HepG2 (cell line): ENCODE data around the gene ARPC1A. TPM values are rescaled to one million over a fixed set of nuclear protein-coding genes. Genes with fewer than 3 reads are reported as not detected.

Source experiments
- CCAR2 ChIP-seq: fragments of 200-400 bp; formaldehyde crosslinking; optimal IDR thresholded peaks from 2 replicates; pipeline ENCODE3; 2018; ENCODE audit warnings: low read depth, mild to moderate bottlenecking, low read length, moderate library complexity
- FOSL2 ChIP-seq: sonication (generic); formaldehyde crosslinking; IDR thresholded peaks from 2 replicates; pipeline ENCODE4 v1.4.0; 2020; ENCODE audit warnings: missing genetic modification reagents
- JUN ChIP-seq: sonication (generic); formaldehyde crosslinking; IDR thresholded peaks from 2 replicates; pipeline ENCODE4 v1.4.0; 2020; ENCODE audit warnings: mild to moderate bottlenecking, missing genetic modification reagents
- MAFK ChIP-seq, 2 experiments: IDR thresholded peaks in 1 of 2; conservative IDR thresholded peaks in 1 of 2; 2 replicates each; pipeline ENCODE4 v1.6.1; 2011; ENCODE audit warnings: improper control_type of control experiment in 2 of 2, low read length in 2 of 2
- PLRG1 ChIP-seq: fragments of 450-650 bp; conservative IDR thresholded peaks from 2 replicates; pipeline ENCODE4 v1.6.1; 2016
- THAP11 ChIP-seq: IDR thresholded peaks from 2 replicates; pipeline ENCODE4 v1.6.1; 2016; ENCODE audit warnings: missing biosample characterization, missing genetic modification reagents
- ZFP37 ChIP-seq: sonication (generic); formaldehyde crosslinking; IDR thresholded peaks from 2 replicates; pipeline ENCODE4 v1.4.0; 2020; ENCODE audit warnings: missing genetic modification reagents, borderline replicate concordance
- ZFP41 ChIP-seq: sonication (generic); formaldehyde crosslinking; IDR thresholded peaks from 2 replicates; pipeline ENCODE4 v1.4.0; 2020; ENCODE audit warnings: mild to moderate bottlenecking, missing genetic modification reagents, borderline replicate concordance
- ZNF367 ChIP-seq: sonication (generic); formaldehyde crosslinking; IDR thresholded peaks from 2 replicates; pipeline ENCODE4 v1.4.0; 2020; ENCODE audit warnings: missing genetic modification reagents, borderline replicate concordance
- ZNF572 ChIP-seq: sonication (generic); formaldehyde crosslinking; IDR thresholded peaks from 2 replicates; pipeline ENCODE4 v1.5.1; 2020; ENCODE audit warnings: mild to moderate bottlenecking, missing genetic modification reagents
- polyA plus RNA-seq, 8 experiments: library from polyadenylated mRNA; depleted of rRNA in 3 of 8; stranded (reverse) in 7 of 8; unstranded in 1 of 8; fragments of >200 nt; fragmentation: Illumina TruSeq in 4 of 8; extraction: Trizol in 4 of 8; gene quantifications; 2 replicates each; pipeline versions ENCODE4 v1.2.1 to v1.2.3, GENCODE V29; 2011 to 2016; ENCODE audit warnings: low read depth in 4 of 8, missing spikeins in 1 of 8, mixed read lengths in 1 of 8; ENCODE audit not compliant: insufficient read depth in 1 of 8
- total RNA-seq, 5 experiments: library from RNA; depleted of rRNA; stranded (reverse); fragments of >200 nt; fragmentation: Illumina TruSeq; extraction: Trizol; gene quantifications; 2 replicates each; pipeline ENCODE4 v1.2.3, GENCODE V29; 2016; ENCODE audit warnings: low read depth in 1 of 5
- TF ChIP-seq, protein P1 (sequence below): sonication (generic); formaldehyde crosslinking; conservative IDR thresholded peaks from 2 replicates; pipeline ENCODE4 v1.5.0; 2020; ENCODE audit warnings: missing genetic modification reagents
- TF ChIP-seq, protein P2 (sequence below): sonication (generic); formaldehyde crosslinking; IDR thresholded peaks from 2 replicates; pipeline ENCODE4 v1.9.0; 2021; ENCODE audit warnings: missing genetic modification reagents, borderline replicate concordance
- TF ChIP-seq, protein P3 (sequence below): sonication (generic); formaldehyde crosslinking; IDR thresholded peaks from 2 replicates; pipeline ENCODE4 v1.4.0; 2020; ENCODE audit warnings: mild to moderate bottlenecking, missing genetic modification reagents
- TF ChIP-seq, protein P4 (sequence below): sonication (generic); formaldehyde crosslinking; IDR thresholded peaks from 2 replicates; pipeline ENCODE4 v1.9.0; 2021; ENCODE audit warnings: missing genetic modification reagents, mild to moderate bottlenecking, borderline replicate concordance

Gene ARPC1A
- total and polyA plus RNA-seq, 2 of the 13 experiments (the other 11 are each of a cell fraction or from before 2014, with no cell fraction given) = 44.3 to 88.5 TPM

DNA sequence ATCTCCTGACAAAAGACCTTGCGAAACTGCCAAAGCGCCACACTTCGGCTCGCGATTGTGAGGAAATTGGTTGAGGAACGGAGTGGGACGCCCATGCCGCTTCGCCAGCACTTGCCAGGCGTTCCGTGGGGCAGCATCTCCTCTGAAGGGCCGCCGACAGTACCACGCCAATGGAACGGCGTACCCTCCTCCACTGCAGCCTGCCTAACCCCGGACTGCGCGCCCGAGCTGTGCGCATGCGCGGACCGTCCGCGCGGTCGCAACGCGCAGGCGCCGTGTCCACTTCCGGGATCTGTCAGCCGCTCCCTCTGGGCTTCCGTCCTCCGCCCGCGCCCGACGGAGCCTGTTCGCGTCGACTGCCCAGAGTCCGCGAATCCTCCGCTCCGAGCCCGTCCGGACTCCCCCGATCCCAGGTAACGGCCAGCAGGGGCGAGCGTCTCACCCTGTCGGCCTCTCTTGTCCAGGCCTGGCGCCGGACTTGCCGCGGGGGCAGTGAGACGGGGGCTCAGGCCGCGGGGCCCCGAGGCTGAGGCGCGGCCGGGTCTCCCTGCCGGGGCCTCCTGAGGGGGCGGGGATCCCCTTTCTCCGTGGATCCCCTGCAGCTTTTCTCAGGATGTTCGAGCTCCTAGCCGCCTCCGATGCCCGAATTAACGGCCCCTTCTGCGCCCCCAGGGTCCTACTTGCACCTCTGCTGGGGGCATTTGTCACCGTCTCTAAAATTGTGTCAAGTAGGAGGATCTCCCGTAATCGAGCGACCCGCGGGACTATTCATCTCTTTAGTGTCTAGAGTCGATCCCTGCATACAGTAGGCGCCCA lies at the start of gene ARPC1A (continued):
- no peak for TF ChIP-seq MAFK (conservative IDR thresholded peaks at IDR 0.05 in 1 of 2, IDR thresholded peaks at IDR 0.05 in 1 of 2; ENCODE audit: low read length in 2 of 2)
- TF ChIP-seq, protein P1, sequence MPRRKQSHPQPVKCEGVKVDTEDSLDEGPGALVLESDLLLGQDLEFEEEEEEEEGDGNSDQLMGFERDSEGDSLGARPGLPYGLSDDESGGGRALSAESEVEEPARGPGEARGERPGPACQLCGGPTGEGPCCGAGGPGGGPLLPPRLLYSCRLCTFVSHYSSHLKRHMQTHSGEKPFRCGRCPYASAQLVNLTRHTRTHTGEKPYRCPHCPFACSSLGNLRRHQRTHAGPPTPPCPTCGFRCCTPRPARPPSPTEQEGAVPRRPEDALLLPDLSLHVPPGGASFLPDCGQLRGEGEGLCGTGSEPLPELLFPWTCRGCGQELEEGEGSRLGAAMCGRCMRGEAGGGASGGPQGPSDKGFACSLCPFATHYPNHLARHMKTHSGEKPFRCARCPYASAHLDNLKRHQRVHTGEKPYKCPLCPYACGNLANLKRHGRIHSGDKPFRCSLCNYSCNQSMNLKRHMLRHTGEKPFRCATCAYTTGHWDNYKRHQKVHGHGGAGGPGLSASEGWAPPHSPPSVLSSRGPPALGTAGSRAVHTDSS (CRISPR knock-in tag) = peak; percentile 33; the same call in 1 of the 2 replicates
- TF ChIP-seq CCAR2 = no peak
- TF ChIP-seq, protein P2, sequence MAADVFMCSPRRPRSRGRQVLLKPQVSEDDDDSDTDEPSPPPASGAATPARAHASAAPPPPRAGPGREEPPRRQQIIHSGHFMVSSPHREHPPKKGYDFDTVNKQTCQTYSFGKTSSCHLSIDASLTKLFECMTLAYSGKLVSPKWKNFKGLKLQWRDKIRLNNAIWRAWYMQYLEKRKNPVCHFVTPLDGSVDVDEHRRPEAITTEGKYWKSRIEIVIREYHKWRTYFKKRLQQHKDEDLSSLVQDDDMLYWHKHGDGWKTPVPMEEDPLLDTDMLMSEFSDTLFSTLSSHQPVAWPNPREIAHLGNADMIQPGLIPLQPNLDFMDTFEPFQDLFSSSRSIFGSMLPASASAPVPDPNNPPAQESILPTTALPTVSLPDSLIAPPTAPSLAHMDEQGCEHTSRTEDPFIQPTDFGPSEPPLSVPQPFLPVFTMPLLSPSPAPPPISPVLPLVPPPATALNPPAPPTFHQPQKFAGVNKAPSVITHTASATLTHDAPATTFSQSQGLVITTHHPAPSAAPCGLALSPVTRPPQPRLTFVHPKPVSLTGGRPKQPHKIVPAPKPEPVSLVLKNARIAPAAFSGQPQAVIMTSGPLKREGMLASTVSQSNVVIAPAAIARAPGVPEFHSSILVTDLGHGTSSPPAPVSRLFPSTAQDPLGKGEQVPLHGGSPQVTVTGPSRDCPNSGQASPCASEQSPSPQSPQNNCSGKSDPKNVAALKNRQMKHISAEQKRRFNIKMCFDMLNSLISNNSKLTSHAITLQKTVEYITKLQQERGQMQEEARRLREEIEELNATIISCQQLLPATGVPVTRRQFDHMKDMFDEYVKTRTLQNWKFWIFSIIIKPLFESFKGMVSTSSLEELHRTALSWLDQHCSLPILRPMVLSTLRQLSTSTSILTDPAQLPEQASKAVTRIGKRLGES (CRISPR knock-in tag) = no peak
- no peak for TF ChIP-seq PLRG1
- peak; percentile 90 for TF ChIP-seq ZFP37 (CRISPR knock-in tag)
- TF ChIP-seq, protein P3, sequence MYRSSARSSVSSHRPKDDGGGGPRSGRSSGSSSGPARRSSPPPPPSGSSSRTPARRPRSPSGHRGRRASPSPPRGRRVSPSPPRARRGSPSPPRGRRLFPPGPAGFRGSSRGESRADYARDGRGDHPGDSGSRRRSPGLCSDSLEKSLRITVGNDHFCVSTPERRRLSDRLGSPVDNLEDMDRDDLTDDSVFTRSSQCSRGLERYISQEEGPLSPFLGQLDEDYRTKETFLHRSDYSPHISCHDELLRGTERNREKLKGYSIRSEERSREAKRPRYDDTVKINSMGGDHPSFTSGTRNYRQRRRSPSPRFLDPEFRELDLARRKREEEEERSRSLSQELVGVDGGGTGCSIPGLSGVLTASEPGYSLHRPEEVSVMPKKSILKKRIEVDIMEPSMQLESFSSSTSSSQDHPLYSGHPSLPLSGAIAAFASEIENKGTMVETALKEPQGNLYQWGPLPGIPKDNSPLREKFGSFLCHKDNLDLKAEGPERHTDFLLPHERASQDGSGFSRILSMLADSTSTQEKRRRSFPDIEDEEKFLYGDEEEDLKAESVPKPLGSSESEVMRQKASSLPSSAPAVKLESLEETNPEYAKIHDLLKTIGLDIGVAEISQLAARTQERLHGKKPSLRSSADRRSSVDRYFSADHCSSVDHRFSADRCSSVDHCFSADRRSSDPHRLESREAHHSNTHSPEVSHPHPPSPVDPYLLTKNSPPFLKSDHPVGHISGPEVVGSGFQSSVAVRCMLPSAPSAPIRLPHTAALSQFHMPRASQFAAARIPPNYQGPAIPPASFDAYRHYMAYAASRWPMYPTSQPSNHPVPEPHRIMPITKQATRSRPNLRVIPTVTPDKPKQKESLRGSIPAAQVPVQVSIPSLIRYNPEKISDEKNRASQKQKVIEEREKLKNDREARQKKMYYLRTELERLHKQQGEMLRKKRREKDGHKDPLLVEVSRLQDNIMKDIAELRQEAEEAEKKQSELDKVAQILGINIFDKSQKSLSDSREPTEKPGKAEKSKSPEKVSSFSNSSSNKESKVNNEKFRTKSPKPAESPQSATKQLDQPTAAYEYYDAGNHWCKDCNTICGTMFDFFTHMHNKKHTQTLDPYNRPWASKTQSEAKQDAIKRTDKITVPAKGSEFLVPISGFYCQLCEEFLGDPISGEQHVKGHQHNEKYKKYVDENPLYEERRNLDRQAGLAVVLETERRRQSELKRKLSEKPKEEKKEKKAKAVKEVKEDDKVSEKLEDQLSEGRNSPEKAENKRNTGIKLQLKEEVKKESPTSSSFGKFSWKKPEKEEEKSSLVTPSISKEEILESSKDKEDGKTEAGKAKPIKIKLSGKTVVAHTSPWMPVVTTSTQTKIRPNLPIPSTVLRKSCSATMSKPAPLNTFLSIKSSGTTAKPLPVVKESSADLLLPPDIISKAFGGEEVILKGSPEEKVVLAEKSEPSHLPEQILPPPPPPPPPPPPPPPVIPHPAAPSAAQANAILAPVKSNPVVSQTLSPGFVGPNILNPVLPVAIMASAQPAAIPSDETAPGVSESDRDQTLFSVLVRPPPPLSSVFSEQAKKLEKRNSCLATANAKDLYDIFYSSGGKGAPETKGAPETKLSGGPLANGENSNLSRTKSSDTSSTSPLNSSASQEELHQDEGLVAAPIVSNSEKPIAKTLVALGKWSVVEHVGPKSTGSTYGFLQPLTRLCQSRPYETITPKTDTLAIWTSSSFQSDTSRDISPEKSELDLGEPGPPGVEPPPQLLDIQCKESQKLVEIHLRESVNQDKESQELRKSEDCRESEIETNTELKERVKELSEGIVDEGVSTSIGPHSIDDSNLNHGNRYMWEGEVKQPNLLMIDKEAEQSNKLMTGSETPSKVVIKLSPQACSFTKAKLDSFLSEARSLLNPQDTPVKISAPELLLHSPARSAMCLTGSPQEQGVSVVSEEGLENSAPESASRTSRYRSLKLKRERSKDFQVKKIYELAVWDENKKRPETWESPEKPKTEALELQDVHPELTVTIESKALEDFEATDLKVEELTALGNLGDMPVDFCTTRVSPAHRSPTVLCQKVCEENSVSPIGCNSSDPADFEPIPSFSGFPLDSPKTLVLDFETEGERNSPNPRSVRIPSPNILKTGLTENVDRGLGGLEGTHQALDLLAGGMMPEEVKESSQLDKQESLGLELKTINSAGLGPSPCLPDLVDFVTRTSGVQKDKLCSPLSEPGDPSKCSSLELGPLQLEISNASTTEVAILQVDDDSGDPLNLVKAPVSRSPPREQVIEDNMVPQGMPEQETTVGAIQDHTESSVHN = no peak
- TF ChIP-seq FOSL2 (CRISPR knock-in tag) = peak; percentile 63
- TF ChIP-seq THAP11 (CRISPR knock-in tag) = peak; percentile 91
- TF ChIP-seq, protein P4, sequence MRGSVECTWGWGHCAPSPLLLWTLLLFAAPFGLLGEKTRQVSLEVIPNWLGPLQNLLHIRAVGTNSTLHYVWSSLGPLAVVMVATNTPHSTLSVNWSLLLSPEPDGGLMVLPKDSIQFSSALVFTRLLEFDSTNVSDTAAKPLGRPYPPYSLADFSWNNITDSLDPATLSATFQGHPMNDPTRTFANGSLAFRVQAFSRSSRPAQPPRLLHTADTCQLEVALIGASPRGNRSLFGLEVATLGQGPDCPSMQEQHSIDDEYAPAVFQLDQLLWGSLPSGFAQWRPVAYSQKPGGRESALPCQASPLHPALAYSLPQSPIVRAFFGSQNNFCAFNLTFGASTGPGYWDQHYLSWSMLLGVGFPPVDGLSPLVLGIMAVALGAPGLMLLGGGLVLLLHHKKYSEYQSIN = no peak
- peak; percentile 83; the same call in 1 of the 2 replicates for TF ChIP-seq ZFP41
- TF ChIP-seq ZNF367 (CRISPR knock-in tag) = no peak; the same call in 1 of the 2 replicates
- no peak for TF ChIP-seq JUN (CRISPR knock-in tag)
- TF ChIP-seq ZNF572 (CRISPR knock-in tag) = 0 out of 2 replicates have a peak, but pooled peaks have one; percentile 18
